Measurements from ENCODE around the gene IGF2BP3. TPM values are rescaled to one million over a fixed set of nuclear protein-coding genes. Genes with fewer than 3 reads are reported as not detected.

Gene IGF2BP3
- total RNA-seq, 1 donor from 2014 or later: 16.6 TPM

DNA sequence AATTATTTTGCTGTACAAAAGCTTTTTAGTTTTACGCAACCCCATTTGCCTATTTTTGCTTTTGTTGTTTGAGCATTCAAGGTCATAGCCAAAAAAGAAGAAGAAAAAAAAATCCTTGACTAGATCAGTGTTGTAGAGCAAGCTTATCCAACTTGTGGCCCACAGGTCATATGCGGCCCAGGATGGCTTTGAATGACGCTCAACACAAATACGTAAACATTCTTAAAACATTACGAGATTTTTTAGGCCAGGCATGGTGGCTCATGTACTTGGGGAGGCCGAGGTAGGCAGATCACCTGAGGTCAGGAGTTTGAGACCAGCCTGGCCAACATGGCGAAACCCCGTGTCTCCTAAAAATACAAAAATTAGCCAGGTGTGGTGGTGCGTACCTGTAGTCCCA, 179.3 kb downstream of the IGF2BP3 start:
- Mint-ChIP-seq H3K27ac (no peak overlapping the region), H3K9me3 (no peaks in the 10 kb centered on the region), H3K36me3 (ENCODE audit: low read depth) (no peaks in the 10 kb centered on the region), H3K27me3 (ENCODE audit: low read depth) (no peaks in the 10 kb centered on the region), H3K4me3 (ENCODE audit: low read depth) (no peak overlapping the region), H3K4me1 (ENCODE audit: low read depth) (peaks cover 9% of the 10 kb centered on the region)
- intact Hi-C loops (cut with micrococcal nuclease): no loop called here
- no peak for DNase-seq (ENCODE audit: low spot score)

DNA sequence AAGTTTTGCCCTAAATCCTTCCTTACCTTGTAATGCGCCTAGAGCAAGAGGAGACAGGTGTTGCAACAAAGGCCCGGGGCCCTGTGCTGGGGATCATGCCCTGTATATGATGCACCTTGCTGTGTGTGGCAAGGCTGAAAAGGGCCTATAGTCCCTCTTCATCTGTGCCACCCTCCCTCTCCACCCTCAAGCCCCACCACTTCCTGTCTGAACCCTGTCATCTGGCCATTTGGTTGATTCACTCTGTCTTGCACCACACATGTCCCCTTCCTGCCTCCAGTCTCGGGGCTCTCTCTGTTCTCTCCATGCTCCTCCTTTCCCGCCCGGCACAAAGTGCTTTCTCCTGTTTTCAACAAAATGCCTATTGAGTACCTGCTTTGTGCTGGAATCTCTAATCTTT, 182.7 kb downstream of the IGF2BP3 start:
- Mint-ChIP-seq H3K4me1 (ENCODE audit: low read depth) (peaks cover 12% of the 10 kb centered on the region), H3K27ac (peak overlapping the region; percentile 26), H3K36me3 (ENCODE audit: low read depth) (no peaks in the 10 kb centered on the region), H3K27me3 (ENCODE audit: low read depth) (no peaks in the 10 kb centered on the region), H3K4me3 (ENCODE audit: low read depth) (no peak overlapping the region), H3K9me3 (no peaks in the 10 kb centered on the region)
- no peak for DNase-seq (ENCODE audit: low spot score)
- intact Hi-C loops (cut with micrococcal nuclease): no loop called here

DNA sequence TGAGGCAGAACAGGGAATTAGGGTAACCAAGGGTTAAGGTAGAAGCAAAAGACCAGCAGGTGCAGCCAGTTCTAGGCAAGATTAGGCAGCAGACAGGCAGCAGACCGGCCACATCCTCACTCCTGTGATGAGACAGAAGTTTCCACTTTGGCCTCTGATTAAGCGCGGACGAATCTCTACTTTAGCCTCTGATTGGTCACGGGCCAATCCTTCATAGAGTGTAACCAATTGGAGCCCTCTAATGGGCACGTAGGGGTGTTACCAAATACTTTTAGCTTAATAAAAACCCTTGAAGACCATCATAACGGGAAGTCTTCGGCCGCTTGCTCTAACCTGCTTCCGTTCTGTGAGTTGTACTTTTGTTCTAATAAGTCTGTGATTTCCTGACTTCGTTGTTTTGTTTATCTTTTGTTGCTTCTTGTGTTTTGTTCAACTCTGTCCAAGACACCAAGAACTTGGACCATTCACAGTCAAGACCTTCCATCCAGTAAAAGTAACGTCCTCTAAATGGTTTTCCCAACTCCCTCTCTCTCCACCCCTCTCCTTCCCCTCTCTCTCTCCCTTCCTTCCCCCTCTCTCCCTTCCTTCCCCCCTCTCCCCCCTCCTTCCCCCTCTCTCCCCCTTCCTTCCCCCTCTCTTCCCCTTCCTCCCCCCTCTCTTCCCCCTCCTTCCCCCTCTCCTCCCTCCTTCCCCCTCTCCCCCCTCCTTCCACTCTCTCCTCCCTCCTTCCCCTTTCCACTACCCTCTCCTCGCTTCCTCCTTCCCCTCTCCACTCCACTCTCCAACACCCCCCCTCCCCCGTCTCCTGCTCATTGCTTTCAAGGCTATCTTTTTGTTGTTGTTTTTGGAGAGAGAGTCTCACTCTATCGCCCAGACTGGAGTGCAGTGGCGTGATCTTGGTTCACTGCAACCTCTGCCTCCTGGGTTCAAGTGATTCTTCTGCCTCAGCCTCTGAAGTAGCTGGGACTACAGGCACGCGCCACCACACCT, 184.3 kb downstream of the IGF2BP3 start:
- no peak overlapping the region for H3K4me3 Mint-ChIP-seq (ENCODE audit: low read depth)
- no peak for DNase-seq (ENCODE audit: low spot score)
- H3K4me1 Mint-ChIP-seq (ENCODE audit: low read depth): peaks cover 12% of the 10 kb centered on the region
- H3K9me3 Mint-ChIP-seq: no peaks in the 10 kb centered on the region
- intact Hi-C loops (cut with micrococcal nuclease): no loop called here
- H3K27ac Mint-ChIP-seq: no peak overlapping the region
- no peaks in the 10 kb centered on the region for H3K27me3 Mint-ChIP-seq (ENCODE audit: low read depth)
- no peaks in the 10 kb centered on the region for H3K36me3 Mint-ChIP-seq (ENCODE audit: low read depth)

DNA sequence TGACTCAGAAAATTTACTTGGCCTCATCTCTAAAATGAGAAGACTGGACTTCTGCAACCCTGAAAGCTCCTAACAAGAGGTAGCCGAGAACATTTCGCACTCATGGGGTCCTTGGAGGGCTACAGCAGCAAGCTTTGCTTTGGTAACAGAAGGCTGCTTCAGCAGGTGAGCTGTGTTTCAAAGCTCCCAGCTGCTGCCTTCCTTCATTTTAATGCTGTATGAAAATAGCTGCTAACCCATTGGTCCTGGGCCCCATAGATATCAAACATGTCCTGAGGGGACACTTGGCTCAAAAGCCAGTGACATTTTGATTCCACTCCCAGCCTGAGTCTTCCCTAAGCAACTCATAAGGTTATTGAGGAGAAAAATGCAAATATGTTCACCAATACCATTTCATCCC, 185.4 kb downstream of the IGF2BP3 start:
- H3K36me3 Mint-ChIP-seq (ENCODE audit: low read depth): no peaks in the 10 kb centered on the region
- no peak for DNase-seq (ENCODE audit: low spot score)
- intact Hi-C loops (cut with micrococcal nuclease): no loop called here
- no peaks in the 10 kb centered on the region for H3K27me3 Mint-ChIP-seq (ENCODE audit: low read depth)
- H3K9me3 Mint-ChIP-seq: no peaks in the 10 kb centered on the region
- peaks cover 12% of the 10 kb centered on the region for H3K4me1 Mint-ChIP-seq (ENCODE audit: low read depth)
- no peak overlapping the region for H3K4me3 Mint-ChIP-seq (ENCODE audit: low read depth)
- no peak overlapping the region for H3K27ac Mint-ChIP-seq

DNA sequence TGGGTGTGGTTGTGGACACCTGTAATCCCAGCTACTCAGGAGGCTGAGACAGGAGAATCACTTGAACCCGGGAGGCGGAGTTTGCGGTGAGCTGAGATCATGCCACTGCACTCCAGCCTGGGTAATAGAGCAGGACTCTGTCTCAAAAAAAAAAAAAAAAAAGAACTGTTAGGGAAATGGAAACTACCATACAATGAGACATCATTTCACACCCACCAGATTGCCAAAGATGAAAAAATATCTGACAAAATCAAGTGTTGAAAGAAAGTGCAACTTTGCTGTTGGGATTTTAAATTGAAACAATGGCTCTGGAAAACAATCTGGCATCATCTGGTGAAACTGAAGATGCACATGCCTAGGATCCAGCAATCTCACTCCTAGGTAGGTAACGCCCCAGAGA, 187.2 kb downstream of the IGF2BP3 start:
- H3K4me3 Mint-ChIP-seq (ENCODE audit: low read depth): no peak overlapping the region

DNA sequence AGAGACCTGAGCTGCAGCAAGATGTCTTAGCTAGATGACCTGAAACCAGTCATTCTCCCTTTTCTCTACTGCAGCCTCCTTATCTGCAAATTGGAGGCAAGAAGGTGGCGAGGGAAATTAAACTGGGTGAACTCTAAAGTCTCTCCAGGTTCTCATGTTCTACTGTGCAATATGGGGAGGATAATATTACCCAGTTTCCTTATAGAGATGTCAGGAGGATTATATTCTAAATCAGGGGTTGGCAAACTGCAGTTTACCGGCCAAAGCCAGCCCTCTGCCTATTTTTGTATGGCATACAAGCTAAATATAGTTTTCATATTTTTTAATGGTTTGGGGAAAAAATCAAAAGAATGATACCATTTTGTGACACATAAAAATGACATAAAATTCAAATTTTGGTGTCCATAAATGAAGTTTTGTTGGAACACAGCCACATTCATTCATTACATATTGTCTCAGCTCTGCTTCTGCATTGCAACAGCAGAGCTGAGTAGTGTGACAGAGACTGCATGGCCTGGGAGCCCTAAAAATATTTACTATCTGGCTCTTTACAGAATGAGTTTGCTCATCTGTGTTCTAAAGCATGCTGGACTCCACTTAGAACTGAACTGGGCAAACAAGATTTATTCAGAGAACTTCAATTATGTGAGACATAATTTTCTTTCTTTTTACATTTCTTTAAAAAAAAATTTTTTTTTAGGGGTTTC, 190.3 kb downstream of the IGF2BP3 start:
- Mint-ChIP-seq H3K4me3 (ENCODE audit: low read depth) (no peak overlapping the region), H3K27me3 (ENCODE audit: low read depth) (no peaks in the 10 kb centered on the region), H3K4me1 (ENCODE audit: low read depth) (peaks cover 6% of the 10 kb centered on the region), H3K9me3 (no peaks in the 10 kb centered on the region), H3K27ac (no peak overlapping the region), H3K36me3 (ENCODE audit: low read depth) (no peaks in the 10 kb centered on the region)
- intact Hi-C loops (cut with micrococcal nuclease): loop anchor here (5.0 kb wide), 1 partner anchor 252 kb away; the partner anchor contains the start of gene TRA2A
- DNase-seq (ENCODE audit: low spot score): no peak

More for the DNA sequence above, 187.2 kb downstream of the IGF2BP3 start:
- intact Hi-C loops (cut with micrococcal nuclease): no loop called here
- DNase-seq (ENCODE audit: low spot score): no peak
- Mint-ChIP-seq H3K36me3 (ENCODE audit: low read depth) (no peaks in the 10 kb centered on the region), H3K9me3 (no peaks in the 10 kb centered on the region), H3K27me3 (ENCODE audit: low read depth) (no peaks in the 10 kb centered on the region), H3K27ac (no peak overlapping the region), H3K4me1 (ENCODE audit: low read depth) (peaks cover 10% of the 10 kb centered on the region)

DNA sequence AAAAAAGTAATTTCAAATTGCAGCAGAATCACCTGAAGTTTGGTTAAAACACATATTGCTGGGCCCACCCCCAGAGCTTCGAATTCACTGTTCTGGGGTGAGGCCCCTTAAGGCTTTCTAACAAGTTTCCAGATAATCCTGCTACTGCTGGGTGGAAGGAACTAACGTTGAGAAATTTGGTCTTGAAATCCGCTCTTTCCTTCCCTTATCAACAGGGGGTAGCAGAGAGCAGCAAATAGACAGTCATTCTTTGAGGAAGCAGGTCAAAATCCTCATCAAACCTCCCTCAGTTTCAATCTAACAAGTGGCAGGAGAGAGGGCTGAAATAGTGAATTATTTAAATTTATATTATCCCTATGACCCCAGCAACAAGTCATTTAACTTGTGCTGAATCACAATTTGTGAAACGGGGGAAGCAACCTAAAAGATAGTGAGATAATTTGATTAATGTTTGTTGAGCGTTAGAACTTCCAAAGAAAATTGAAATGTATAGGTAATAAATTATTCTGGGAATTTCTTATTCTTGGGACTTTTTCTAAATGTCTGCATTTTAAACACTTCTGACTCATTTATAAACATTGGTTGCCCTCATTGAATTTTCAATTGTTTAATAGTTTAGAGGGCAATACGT, 192.8 kb downstream of the IGF2BP3 start:
- peak; percentile 25 for DNase-seq (ENCODE audit: low spot score)
- no peak overlapping the region for H3K4me3 Mint-ChIP-seq (ENCODE audit: low read depth)
- H3K36me3 Mint-ChIP-seq (ENCODE audit: low read depth): no peaks in the 10 kb centered on the region
- H3K4me1 Mint-ChIP-seq (ENCODE audit: low read depth): peaks cover 17% of the 10 kb centered on the region
- no peaks in the 10 kb centered on the region for H3K9me3 Mint-ChIP-seq
- H3K27ac Mint-ChIP-seq: no peak overlapping the region
- H3K27me3 Mint-ChIP-seq (ENCODE audit: low read depth): no peaks in the 10 kb centered on the region
- intact Hi-C loops (cut with micrococcal nuclease): loop anchor here (1.0 to 5.0 kb wide), 4 partner anchors 69 to 255 kb away; partner anchors contain the start of gene TRA2A

DNA sequence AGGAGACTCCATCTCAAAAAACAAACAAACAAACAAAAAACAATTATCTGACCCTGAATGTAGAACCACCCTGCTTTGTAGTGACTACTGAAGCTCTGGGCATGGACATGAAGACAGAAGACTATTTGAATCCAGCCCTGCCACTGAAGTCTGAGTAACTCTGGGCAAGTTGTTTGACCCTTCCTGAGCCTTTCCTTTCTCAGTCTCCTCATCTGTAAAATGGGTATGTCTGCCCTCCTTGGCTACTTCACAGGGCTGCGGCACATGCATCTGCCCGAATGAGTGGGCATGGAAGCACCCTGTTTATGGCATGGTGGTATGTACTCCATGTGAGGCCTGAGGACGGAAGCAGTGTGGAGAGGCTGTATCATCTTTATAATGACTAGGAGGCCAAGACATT, 193.3 kb downstream of the IGF2BP3 start:
- peaks cover 20% of the 10 kb centered on the region for H3K4me1 Mint-ChIP-seq (ENCODE audit: low read depth)
- H3K9me3 Mint-ChIP-seq: no peaks in the 10 kb centered on the region
- H3K27me3 Mint-ChIP-seq (ENCODE audit: low read depth): peaks cover 2% of the 10 kb centered on the region
- H3K4me3 Mint-ChIP-seq (ENCODE audit: low read depth): no peak overlapping the region
- no peak for DNase-seq (ENCODE audit: low spot score)
- intact Hi-C loops (cut with micrococcal nuclease): loop anchor here (1.0 to 5.0 kb wide), 4 partner anchors 70 to 255 kb away; partner anchors contain the start of gene TRA2A
- no peaks in the 10 kb centered on the region for H3K36me3 Mint-ChIP-seq (ENCODE audit: low read depth)
- H3K27ac Mint-ChIP-seq: no peak overlapping the region

DNA sequence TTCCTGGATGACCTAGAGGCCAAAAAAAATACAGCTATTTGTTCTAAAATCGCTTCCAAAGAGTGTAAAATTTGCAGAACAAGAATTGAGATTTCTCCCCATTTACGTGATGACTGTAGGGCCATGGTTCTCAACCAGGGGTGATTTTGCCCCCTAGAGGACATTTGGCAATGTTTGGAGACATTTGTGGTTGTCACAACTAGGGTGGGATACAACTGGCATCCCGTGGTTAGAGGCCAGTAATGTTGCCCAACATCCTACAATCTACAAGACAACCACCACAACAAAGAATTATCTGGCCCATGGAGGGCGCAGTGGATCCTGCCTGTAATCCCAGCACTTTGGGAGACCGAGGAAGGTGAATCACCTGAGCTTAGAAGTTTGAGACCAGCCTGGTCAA, 193.9 kb downstream of the IGF2BP3 start:
- no peak for DNase-seq (ENCODE audit: low spot score)
- Mint-ChIP-seq H3K4me1 (ENCODE audit: low read depth) (peaks cover 20% of the 10 kb centered on the region), H3K4me3 (ENCODE audit: low read depth) (no peak overlapping the region), H3K9me3 (no peaks in the 10 kb centered on the region), H3K27me3 (ENCODE audit: low read depth) (peaks cover 2% of the 10 kb centered on the region), H3K27ac (no peak overlapping the region), H3K36me3 (ENCODE audit: low read depth) (no peaks in the 10 kb centered on the region)
- intact Hi-C loops (cut with micrococcal nuclease): loop anchor here (2.0 to 5.0 kb wide), 3 partner anchors 70 to 256 kb away; partner anchors contain the start of gene TRA2A

DNA sequence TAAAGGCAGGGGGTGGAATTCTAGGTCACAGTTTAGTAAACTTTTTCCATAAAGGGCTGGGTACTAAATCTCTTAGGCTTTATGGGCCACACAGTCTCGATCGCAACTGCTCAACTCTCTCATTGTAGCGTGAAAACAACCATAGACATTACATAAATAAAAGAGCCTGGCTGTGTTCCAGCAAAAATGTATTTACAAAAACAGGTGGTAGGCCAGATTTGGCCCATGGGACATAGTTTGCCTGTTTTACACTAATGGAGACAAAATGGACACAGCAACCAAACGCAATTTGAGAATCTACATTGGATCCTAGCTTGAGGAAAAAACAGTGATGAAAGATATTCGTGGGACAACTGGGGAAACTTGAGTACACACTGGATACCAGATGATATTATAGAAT, 194.4 kb downstream of the IGF2BP3 start:
- Mint-ChIP-seq H3K27ac (no peak overlapping the region), H3K9me3 (no peaks in the 10 kb centered on the region), H3K4me1 (ENCODE audit: low read depth) (peaks cover 20% of the 10 kb centered on the region), H3K27me3 (ENCODE audit: low read depth) (peaks cover 2% of the 10 kb centered on the region), H3K36me3 (ENCODE audit: low read depth) (no peaks in the 10 kb centered on the region), H3K4me3 (ENCODE audit: low read depth) (no peak overlapping the region)
- intact Hi-C loops (cut with micrococcal nuclease): loop anchor here (2.0 to 5.0 kb wide), 3 partner anchors 71 to 256 kb away; partner anchors contain the start of gene TRA2A
- no peak for DNase-seq (ENCODE audit: low spot score)

DNA sequence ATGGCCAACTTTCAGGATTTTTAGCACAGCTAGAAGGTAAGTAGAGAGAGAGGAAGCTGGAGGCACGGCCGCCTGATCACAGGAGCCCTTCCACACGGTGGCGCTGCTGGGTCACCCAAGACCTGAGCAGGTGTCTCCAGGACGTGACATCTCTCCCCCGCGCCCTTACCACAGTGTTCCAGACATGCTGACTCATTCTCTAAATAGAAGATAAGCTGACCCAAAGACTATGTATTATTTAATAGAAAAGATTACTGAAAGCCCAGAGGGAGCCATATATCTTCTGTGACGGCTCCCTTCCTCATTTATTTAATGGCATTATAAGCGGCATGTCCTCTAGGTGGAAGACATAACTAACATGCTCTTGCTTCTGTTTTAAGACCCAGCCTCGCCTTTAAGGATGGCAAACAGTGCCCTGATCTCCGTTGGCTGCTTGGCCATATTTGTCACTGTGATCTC, 197.1 kb downstream of the IGF2BP3 start:
- Mint-ChIP-seq H3K27me3 (ENCODE audit: low read depth) (peaks cover 3% of the 10 kb centered on the region), H3K4me3 (ENCODE audit: low read depth) (peak overlapping the region; percentile 55), H3K27ac (peak overlapping the region; percentile 21), H3K36me3 (ENCODE audit: low read depth) (no peaks in the 10 kb centered on the region), H3K9me3 (no peaks in the 10 kb centered on the region), H3K4me1 (ENCODE audit: low read depth) (peaks cover 20% of the 10 kb centered on the region)
- intact Hi-C loops (cut with micrococcal nuclease): loop anchor here (1.0 to 2.0 kb wide), 3 partner anchors 26 to 274 kb away; partner anchors contain the start of genes IGF2BP3 and MALSU1
- DNase-seq (ENCODE audit: low spot score): peak; percentile 84

DNA sequence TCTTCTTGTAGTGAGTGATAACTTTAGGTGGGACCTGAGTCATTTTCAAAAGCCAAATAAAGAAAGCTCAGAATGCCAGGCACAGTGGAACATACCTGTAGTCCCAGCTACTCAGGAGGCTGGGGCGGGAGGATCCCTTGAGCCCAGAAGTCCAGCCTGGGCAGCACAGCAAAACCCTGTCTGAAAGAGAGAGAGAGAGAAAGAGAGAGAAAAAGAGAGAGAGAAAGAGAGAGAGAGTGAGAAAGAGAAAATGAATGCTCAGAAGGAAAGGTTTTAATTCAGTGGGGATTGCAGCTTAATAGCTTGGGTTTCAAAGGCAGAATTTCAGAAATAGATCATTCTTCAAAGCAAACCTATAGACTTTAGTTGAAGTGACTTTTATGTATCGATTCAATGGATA, 198.0 kb downstream of the IGF2BP3 start:
- H3K9me3 Mint-ChIP-seq: no peaks in the 10 kb centered on the region
- DNase-seq (ENCODE audit: low spot score): no peak
- peaks cover 3% of the 10 kb centered on the region for H3K27me3 Mint-ChIP-seq (ENCODE audit: low read depth)
- no peak overlapping the region for H3K4me3 Mint-ChIP-seq (ENCODE audit: low read depth)
- intact Hi-C loops (cut with micrococcal nuclease): loop anchor here (2.0 kb wide), 2 partner anchors 27 to 199 kb away; partner anchors contain the start of genes IGF2BP3 and MALSU1
- H3K36me3 Mint-ChIP-seq (ENCODE audit: low read depth): no peaks in the 10 kb centered on the region
- H3K4me1 Mint-ChIP-seq (ENCODE audit: low read depth): peaks cover 20% of the 10 kb centered on the region
- H3K27ac Mint-ChIP-seq: peak overlapping the region; percentile 20
